ENCODE results near the gene FBXL14.

GRCh38 chr12:1540690-1541089, 53.7 kb downstream of the FBXL14 start:
- no peak for TF ChIP-seq CEBPB (IDR thresholded peaks at IDR 0.05)
- TF ChIP-seq POLR2A (IDR thresholded peaks at IDR 0.05; ENCODE audit: low read length) = no peak
